ENCODE measurements around the gene GRM5.

GRM5 gene

GRCh38 chr11:88620568-88621130 lies 445.1 kb downstream of the GRM5 start:
- TF ChIP-seq, protein P1, sequence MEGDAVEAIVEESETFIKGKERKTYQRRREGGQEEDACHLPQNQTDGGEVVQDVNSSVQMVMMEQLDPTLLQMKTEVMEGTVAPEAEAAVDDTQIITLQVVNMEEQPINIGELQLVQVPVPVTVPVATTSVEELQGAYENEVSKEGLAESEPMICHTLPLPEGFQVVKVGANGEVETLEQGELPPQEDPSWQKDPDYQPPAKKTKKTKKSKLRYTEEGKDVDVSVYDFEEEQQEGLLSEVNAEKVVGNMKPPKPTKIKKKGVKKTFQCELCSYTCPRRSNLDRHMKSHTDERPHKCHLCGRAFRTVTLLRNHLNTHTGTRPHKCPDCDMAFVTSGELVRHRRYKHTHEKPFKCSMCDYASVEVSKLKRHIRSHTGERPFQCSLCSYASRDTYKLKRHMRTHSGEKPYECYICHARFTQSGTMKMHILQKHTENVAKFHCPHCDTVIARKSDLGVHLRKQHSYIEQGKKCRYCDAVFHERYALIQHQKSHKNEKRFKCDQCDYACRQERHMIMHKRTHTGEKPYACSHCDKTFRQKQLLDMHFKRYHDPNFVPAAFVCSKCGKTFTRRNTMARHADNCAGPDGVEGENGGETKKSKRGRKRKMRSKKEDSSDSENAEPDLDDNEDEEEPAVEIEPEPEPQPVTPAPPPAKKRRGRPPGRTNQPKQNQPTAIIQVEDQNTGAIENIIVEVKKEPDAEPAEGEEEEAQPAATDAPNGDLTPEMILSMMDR (IDR thresholded peaks at IDR 0.05; ENCODE audit: control extremely low read depth, extremely low read depth, low read depth, missing control alignments) = no peak
- no peak for DNase-seq (ENCODE audit: extremely low spot score)
- POLR2A ChIA-PET = no interaction called here
- CTCF ChIA-PET = no interaction called here

- TF ChIP-seq, protein P1 (IDR thresholded peaks at IDR 0.05; ENCODE audit: control extremely low read depth, extremely low read depth, low read depth, missing control alignments) = no peak
- no peak for DNase-seq (ENCODE audit: extremely low spot score)
- ChIA-PET POLR2A (no interaction called here), CTCF (no interaction called here)
Observed at GRCh38 chr11:88619656-88620385, 446.0 kb downstream of the GRM5 start.

DNA sequence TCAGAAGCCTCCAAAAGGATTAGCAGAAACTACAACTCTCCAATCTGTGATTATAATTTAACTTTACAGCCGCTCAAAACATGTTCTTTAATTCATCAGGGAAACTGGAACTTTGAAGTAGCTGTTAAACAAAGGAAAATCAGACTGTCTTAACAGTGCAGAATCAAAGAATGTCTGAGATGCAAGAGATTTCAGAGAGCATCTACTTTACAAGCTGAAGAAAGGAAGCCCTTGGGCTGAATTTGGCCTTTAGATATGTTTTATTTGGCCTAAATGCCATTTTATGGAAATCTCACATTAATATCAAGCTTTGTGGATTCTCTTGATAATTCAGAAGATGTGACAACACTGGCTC lies 446.7 kb downstream of the GRM5 start:
- TF ChIP-seq, protein P1 (IDR thresholded peaks at IDR 0.05; ENCODE audit: control extremely low read depth, extremely low read depth, low read depth, missing control alignments) = no peak
- POLR2A ChIA-PET = no interaction called here
- CTCF ChIA-PET = no interaction called here
- DNase-seq (ENCODE audit: extremely low spot score) = no peak

DNA sequence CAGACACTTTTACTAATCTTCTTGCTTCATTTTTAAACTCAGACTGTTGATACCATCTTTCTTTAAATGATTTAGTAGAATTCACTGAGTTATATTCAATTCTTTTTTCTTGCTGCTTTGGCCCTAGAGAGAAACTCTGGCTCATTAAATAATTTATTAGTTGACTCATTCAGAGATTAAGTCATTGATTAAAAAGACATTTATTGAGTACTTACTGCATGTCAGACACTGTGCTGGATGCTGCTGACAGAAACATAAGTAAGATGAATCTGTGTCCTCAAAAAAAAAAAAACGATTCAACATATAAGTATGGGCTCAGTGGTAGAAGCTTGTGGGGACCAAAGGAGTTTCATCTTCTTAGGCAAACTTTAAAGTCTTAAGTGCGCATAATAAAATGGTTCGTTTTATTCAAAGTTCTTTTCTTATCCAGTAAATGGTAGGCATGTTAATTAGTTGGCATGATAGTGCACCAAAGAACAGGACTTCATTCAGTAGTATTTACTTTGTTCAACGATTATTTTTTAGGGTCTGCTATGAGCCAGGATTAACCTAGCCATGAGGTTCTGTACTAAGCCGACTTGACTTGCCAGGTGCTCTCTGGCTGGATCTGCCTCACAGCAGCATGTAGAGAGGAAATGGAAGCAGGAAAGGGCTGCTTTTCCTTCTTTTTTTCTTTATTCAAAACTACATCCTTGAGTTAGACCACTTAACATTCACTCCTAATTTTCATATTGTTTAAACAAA lies 447.3 kb downstream of the GRM5 start:
- CTCF ChIA-PET = no interaction called here

GRCh38 chr11:88617226-88617625 lies 448.6 kb downstream of the GRM5 start:
- CTCF ChIA-PET = no interaction called here
- POLR2A ChIA-PET = no interaction called here
- TF ChIP-seq, protein P1 (IDR thresholded peaks at IDR 0.05; ENCODE audit: control extremely low read depth, extremely low read depth, low read depth, missing control alignments) = no peak

More for the DNA sequence above, 447.3 kb downstream of the GRM5 start:
- DNase-seq (ENCODE audit: extremely low spot score) = no peak
- POLR2A ChIA-PET = no interaction called here
- TF ChIP-seq, protein P1 (IDR thresholded peaks at IDR 0.05; ENCODE audit: control extremely low read depth, extremely low read depth, low read depth, missing control alignments) = no peak

GRCh38 chr11:88604260-88604659 lies 461.5 kb downstream of the GRM5 start:
- POLR2A ChIA-PET = no interaction called here
- TF ChIP-seq, protein P1 (IDR thresholded peaks at IDR 0.05; ENCODE audit: control extremely low read depth, extremely low read depth, low read depth, missing control alignments) = no peak
- no peak for DNase-seq (ENCODE audit: extremely low spot score)
- CTCF ChIA-PET = no interaction called here

More at GRCh38 chr11:88617226-88617625, 448.6 kb downstream of the GRM5 start:
- no peak for DNase-seq (ENCODE audit: extremely low spot score)

Measured in GM10248 (cell line).